NCI-H345 treated with DMSO at 0.1 percent for 48 hours (cell line): Measurements from ENCODE around the gene AMBRA1.
"Not testable (repeated sequence)": the region's sequence is repeated elsewhere in the genome, so short reads cannot be mapped to it uniquely, and the experiment has no call there.

Source experiments
- DNase-seq: peaks from one replicate; lab custom pipeline; 2025; ENCODE audit not compliant: unreplicated experiment; lab: John Stamatoyannopoulos, UW

AMBRA1 gene

DNA sequence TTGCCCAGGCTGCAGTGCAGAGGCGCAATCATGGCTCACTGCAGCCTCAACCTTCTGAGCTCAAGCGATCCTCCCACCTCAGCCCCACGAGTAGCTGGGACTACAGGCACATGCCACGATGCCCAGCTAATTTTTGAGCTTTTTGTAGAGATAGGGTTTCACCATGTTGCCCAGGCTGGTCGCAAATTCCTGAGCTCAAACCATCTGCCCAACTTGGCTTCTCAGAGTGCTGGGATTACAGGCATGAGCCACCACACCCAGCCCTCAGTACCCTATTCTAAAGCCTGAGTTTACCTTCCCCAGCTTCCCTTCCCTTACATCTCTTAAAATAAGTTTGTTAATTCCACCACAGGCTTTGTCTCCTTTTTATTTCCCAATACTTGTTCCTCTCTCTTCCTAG is 59.1 kb downstream of the AMBRA1 start:
- DNase-seq = no peak

DNA sequence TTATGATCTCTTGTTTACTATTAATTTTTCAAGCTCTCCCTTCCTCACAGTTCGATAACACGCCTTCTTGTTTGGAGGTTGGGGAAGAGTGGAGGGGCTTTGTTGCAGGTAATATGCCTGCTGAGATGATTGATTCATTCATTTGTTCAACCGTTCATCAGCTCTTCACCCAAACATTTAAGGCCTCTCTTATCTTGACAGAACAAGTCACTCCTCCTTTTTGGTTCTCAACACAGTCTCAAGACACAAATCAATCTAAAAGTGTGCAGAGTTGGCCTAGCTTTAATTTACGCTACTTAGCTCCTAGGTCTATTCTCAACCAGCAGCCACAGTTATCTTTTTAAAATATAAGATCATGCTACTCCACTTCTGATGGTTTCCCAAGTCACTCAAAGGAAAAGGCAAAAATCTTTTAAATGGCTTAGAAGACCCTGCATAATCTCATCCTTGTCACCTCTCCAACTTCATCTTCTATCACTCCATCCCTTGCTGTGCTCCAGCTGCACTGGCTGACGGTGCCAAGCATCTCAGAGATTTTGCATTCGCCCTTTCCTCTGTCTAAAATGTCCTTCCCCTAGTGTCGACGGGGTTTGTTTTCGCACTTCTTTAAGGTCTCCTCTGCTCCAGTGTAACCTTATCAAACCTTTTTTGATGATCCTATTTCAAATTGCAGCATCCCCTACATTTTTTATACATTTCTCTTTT is 60.3 kb downstream of the AMBRA1 start:
- DNase-seq = no peak

DNA sequence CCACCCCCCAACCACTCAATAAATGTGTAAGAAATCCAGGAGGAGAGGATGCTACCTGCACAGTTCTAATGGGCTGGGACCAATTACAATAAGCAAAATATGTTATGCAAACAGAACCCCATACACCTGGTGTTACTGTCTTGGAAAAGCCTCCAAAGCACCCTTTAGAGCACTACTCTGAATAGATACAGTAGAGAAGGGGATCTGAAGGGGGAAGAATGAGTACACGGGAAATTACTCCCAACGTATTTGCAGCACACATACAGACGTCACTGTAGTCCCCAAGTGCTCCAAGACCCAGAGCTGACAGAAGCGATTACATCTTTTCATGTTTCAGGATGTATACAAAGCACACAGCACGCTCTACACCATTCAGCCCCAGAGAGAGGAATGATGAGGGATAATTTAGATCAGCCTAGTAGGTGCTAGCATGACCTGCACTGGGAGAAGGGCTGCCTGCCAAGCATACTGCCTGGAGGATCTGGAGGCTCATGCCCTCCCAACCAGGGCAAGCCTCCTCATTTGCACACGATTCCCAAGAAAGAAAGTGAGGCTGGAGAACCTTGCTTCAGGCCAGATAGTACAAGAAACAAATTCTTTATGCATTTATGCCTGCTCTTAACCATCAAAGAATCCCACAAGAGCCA is 63.8 kb downstream of the AMBRA1 start:
- DNase-seq = no peak

DNA sequence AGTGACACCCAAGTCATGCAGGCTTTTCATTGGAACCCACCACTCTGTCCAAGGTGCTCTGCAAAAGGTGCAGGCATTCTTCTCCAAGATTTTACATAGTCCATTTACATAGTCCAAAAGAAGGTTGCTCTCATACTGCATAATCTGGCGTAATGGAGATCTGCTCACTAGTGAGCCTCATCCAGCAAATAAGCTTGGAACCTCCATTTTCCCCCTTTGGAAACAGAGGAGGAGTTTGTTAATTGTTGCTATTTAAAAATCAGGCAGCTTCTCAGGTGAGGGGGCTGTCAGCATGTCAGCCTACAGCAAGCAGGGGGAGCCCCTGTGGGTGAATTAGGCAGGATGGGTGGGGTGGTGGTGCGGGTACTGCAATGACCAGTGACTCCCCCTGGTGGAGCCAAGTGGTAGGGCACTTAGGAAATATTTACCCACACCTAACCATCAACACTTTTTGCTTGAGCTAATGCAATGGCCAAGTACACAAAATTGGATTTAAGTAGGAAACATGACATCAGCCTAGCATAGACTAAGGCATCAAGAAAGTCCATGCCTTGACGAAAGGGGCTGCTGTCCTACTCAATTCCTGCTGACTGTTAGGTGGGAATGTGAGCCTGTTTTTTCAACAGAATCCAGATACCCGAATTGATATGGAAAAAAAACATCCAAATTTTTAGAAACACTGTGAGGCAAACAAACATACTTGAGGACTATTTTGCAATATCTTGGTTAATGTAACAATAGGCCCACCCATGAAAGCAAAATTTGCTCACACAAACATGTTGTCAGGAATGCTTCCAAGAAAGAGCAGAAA is 64.5 kb downstream of the AMBRA1 start:
- DNase-seq = peak; percentile 23

DNA sequence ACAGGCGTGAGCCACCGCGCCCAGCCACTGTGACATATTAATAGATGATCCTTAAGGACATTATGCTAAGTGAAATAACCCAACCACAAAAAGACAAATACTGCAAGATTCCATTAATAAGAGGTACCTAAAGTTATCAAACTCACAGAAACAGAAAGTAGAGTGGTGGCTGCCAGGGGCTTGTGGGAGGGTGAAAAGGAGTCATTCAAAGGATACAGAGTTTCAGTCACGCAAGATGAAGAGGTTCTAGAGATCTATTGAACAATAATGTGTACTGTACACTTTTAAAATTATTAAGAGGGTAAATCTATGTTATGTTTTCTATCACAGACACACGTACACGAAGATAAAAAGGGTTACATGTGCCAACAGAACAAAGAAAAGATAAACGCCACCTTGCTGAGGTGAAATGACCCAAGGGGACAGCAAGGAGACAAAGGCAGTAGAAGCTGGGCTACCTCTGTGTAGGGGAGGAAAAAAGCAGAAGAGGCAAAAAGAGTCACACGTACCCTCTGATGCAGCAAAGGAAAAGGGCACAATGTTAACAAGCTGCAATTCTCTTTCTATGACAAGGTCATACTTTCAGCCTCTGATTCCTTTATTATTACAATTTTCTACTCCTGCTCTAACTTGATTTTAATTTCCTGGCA is 65.3 kb downstream of the AMBRA1 start:
- no peak for DNase-seq

DNA sequence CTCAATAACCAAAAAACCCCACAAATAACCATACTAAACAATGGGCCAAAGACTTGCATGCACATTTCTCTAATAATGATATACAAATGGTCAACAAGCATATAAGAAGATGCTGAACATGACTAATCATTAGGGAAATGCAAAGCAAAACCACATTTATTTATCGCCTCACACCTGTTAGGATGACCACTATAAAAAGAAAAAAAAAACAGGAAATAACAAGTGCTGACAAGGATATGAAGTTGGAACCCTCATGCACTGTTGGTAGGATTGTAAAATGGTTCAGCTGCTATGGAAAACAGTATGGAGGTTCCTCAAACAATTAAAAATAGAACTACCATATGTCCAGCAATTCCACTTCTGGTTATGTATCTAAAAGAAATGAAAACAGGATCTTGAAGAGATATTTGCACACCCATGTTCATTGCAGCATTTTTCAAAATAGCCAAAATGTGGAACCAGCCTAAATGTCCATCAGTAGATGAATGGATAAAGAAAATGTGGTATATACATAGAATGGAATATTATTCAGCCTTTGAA is 66.2 kb downstream of the AMBRA1 start:
- no peak for DNase-seq

DNA sequence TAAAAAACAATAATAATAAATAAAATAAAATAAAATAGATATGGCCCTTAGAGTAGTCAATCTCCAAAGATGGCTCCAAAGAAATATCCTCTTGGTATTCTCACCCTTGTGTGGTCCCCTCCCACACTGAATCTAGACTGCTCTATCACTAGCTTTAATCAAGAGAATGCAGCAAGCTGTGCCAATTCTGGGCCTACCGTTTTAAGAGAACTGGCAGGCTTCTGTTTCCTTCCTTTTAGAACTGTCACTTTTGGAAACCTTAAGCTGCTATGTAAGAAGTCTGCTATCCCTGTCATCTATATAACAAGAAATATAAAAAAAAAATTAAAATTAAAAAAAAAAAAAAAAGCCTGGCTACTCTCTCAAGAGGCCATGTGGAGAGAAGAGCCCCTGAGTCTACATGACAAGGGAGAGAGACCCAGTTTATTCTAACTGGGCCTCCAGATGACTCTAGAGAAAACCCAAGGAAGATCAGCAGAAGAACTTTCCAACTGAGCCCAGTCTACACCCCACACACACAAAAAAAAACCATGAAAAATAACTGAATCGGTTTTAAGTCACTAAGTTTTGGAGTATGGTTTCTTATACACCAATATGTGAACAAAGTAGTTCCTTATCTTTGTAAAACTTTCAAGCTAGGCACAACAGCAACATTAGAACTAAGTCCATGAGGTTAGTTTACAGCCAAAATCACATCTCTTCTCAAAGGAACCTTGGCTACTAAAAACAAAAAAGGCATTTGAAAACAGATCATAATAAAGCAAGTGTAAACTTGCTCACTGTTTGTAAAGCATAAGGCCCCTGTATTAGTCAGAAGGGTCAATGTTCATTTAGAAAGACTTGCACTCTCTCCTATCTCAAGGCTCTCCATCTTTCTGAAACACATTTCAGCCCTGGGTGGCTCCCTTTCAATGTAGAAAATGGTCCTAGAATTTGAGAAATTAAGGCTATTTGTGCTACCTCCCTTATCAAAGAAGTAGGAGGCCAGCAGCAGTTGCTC is 67.3 kb downstream of the AMBRA1 start:
- no peak for DNase-seq

DNA sequence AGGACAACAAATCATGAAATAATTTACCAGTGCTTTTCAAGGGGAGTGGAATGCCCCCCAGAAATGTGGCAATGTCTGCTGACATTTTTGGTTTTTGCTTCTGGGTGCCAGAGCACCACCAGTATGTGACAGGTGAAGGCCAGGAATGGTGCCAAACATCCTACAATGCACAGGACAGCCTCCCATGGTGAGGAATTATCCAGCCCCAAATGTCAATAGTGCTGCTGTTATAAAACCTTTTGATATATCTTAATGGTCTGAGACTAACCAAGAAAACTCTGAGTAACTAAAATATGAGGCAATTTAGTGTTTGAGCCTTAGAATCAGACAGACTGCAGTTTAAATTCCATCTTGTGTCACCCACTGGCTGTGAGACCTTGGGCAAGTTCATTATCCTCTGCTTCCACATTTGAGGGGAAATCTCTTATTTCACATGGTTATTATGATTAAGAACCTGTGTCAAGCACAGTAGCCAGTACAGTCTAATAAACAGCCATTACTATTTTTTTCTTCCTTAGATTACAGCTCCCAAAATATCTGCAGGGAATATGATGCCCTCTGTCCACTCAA is 69.5 kb downstream of the AMBRA1 start:
- DNase-seq = peak; percentile 50

DNA sequence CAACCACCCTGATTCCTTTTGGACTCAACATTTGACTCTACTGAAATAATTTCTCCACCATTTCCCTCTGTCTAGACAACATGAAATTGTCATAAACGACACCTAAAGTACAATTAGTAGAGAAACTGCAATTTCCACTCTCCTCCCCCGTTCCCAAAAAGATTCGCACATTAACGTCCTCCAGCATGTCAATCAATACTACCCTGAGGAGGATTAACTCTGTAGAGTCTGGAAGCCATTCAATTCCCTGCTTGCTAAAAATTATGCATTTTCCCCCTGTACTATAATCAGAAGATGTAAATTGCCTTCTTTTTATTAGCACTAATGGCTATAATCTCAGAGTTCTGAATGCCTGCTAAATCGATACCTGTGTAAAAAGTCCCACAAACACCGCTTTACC is 70.5 kb downstream of the AMBRA1 start:
- DNase-seq = no peak

DNA sequence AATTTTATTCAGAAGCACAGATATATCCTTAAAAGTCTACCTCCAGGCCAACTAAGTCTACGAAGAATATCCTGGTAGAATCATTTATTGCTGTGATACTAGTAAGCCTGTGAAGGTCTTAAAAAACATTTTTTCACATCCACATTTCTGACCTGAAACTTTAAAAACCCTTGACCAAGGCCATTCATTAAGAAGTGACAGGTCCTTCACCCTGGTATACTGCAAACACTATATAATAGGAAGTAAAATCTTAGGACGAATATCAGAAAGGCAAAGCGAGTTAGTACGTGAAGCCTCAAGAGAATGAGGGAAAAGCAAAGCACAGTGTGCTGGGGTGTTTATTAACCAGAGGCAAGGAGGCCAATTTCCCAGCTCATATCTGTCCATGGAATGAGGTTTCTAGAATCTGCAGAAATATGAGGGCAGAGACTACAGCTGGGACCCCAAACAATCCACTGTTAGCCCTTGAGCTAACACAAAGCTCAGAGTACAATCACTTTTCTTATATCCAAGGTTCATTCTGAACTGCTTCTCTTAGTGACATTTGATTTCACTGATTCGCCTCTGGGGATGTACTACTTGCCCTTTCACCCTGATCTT is 71.0 kb downstream of the AMBRA1 start:
- DNase-seq = no peak

DNA sequence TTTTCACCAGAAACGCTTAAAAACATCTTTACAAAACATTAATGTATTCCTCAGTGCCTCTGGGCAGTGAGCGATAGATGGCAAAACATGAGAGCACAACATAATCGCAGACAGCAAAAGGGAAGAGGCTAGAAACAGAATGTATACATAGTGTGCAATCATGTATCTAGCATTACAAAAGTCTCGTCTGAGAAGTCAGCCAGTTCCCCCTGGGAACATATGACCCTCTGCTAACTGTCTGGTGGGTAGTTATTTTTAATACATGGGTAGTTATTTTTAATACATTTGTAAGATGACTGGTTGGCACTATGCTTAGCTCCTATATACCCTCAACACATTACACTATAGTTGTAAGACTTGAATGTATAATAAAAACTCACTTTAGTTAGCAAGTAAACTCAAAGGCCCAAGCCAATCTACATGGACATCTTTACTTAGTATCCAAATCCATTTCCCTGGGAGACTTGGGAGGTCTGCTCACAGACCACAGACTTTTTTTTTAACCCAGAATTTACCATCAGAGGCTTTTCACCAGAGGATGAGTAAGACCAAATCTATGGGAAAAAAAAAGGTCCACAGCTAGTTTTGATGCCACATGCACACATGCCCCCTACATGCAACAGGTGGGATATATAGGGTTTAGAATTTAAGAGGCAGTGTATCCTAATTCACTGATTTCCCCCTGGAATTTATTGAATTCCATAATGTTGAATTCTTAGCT is 71.7 kb downstream of the AMBRA1 start:
- no peak for DNase-seq

DNA sequence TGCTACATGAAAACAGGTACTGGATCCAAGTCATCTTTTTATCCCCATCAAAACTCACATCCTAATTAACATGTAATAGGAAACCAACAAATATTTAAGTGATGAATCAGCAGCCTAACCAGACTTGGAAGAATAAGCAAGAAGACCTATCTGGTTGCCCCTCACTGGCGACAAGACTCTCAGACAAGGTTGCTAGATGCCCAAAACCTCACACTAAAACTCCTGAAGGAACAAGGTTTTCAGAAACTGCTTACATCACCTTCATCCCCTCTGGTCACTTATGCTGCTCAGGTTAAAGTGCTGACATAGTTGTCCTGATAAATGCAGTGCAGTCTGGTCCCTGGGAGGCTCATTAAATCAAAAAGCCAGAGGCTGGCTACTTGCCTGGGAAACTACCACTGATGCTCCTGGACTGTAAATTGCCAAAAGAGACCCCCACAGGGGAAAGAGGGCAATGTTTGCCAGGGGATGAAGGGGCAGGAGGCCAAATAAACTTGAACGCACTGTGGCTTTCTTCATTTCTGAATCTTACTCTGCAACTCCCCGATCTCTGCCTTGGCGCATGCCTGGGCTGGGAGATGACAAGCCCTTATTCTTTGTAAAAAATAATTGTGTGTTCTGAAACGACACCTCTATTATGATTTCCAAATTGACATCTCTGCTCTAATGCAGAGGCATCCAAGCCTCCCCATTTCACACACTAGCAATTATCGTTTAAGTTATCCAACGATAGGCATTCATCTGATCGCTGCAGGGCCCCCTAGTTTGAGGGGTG is 72.7 kb downstream of the AMBRA1 start:
- DNase-seq = no peak

DNA sequence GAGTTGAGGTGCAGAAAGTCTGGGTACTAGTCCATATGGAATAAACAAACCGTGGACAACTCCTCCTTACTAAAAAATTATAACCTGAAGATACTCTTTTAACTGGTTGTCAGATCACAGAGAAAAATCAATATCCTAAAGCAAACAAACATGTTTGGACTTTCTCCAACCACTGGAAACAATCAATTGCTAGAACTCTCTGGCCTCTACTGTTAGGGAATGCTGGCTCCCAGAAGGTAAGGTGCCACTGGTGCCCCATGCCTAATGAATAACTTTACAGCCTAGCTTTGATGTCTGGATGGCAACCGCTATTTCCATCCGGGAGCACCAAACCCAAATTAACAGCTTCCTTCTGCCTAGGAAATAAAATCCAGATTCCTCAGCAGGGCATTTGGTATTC is 74.5 kb downstream of the AMBRA1 start:
- DNase-seq = no peak

DNA sequence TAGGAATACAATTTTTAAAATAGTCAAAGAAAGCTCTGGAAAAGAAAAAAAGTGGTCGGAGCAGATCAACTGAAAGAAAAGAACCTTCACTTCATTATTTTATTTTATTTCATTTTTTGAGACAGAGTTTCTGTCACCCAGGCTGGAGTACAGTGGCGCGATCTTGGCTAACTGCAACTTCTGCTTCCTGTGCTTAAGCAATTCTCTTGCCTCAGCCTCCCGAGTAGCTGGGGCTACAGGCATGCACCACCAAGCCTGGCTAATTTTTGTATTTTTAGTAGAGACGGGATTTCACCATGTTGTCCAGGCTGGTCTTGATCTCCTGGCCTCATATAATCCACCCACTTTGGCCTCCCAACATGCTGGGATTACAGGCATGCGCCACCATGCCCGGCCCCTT is 74.9 kb downstream of the AMBRA1 start:
- DNase-seq = not testable (repeated sequence)

DNA sequence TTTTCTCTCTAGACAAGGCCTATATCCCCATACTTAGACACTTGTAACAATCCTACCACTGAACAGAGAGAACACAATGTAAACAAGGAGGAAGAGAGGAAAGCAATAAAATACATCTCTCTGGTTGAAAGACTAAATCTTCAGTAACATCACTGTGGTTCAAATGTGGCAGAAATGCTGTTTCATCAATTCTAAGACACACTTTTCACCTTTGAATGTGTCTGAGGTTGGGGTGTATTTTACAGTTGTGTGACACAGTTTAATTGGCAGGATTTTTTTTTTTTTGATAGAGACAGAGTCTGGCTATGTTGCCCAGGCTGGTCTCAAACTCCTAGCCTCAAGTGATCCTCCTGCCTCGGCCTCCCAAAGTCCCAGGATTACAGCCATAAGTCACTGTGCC is 79.5 kb downstream of the AMBRA1 start:
- DNase-seq = no peak

DNA sequence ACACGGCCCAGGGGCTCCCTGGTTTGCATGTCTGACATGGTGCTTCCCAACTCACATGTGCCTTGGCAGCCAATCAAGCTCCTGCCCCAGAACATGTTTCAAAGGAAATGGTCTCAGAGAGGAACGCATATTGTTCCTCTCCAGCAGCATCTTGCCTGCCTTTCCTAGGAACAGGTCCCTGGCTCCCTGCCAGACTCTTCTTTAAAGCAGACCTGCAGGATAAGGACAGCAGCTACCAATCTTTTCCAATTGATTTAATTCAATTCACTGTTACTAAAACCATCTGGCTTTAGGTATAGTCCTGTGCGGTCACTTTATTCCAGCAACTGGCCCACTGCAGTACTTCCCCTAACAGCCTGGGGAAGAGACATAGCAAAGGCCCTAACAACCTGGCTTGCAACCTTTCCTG is 79.9 kb downstream of the AMBRA1 start:
- DNase-seq = peak; percentile 64

DNA sequence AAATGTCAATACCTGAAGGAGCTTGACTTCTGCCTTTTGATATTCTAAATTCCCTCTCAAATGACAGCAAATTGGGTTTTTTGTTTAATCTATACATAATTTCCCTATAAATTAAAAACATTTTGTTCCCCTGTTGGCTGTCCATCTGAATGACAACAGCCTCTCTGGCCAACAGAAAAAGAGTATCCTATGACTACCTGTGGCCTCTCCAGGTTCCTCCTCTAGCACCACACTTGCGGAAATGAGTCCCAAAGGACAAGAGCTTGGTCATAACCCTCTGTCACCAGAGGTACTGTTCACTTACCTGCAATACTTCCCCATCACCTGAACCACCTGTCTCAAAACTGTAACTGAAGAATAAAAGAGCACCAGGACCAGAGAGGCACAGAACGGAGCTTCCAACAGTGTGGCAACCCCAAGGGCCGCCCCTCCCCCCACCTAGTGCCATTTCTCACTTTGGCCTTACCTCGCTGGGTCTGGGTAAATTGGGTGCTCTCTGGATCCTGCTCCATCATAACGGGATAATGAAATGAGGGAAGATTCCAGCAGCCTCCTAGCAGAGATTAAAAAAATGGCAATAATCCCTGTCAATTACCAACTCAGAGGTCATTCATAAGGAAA is 81.5 kb downstream of the AMBRA1 start:
- no peak for DNase-seq

DNA sequence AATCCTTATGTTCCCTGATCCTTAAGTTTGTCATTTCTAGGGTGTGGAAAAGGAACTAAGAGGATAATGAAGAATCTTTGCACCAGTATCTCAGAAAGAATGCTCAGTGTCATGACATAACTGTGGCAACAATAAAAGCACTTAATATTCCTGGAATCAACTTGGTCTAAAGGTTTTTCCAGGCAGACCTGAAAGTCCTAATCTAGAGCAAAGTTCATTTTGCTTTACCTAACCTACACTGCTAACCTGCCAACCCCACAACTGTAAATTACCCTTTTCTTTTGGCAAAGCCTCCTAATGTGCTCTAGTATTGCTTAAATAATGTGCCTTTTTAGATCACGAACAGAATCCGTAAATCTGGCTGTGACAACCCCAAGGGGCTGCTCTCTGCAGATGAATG is 82.5 kb downstream of the AMBRA1 start:
- no peak for DNase-seq
